IPS-15b (cell line): ENCODE data around the gene MTERF4.

Experiments
- H3K27me3 ChIP-seq: one replicate; pipeline ENCODE4 v1.6.1; 2013; ENCODE audit warnings: low read length; ENCODE audit not compliant: control insufficient read depth, insufficient read depth
- H3K36me3 ChIP-seq: one replicate; pipeline ENCODE4 v1.6.1; 2013; ENCODE audit warnings: low read length; ENCODE audit not compliant: control insufficient read depth, insufficient read depth
- H3K4me1 ChIP-seq: one replicate; pipeline ENCODE4 v1.6.1; 2013; ENCODE audit warnings: mild to moderate bottlenecking, low read length; ENCODE audit not compliant: control insufficient read depth, insufficient read depth
- H3K4me3 ChIP-seq: one replicate; pipeline ENCODE4 v1.5.1; 2013; ENCODE audit warnings: low read depth, low read length
- H3K9ac ChIP-seq: one replicate; pipeline ENCODE4 v1.6.1; 2013; ENCODE audit warnings: low read depth, mild to moderate bottlenecking, low read length
- H3K9me3 ChIP-seq: one replicate; pipeline ENCODE4 v1.6.1; 2013; ENCODE audit warnings: mild to moderate bottlenecking, low read length; ENCODE audit not compliant: control insufficient read depth, insufficient read depth

The MTERF4 gene

GRCh38 chr2:241102239-241102803 lies at the start of gene MTERF4:
MTERF4 (minus strand) TSS chr2:241102287; CDS start chr2:241102273, 14 bp downstream.
- H3K9me3 ChIP-seq: no peaks in the 10 kb centered on the region
- H3K4me3 ChIP-seq: peak within 1 kb of the TSS; percentile 70
- H3K36me3 ChIP-seq: peaks cover 7% of the 10 kb centered on the region
- peak within 1 kb of the TSS; percentile 67 for H3K9ac ChIP-seq
- no peaks in the 10 kb centered on the region for H3K4me1 ChIP-seq
- H3K27me3 ChIP-seq: no peaks in the 10 kb centered on the region

- no peaks in the 10 kb centered on the region for H3K36me3 ChIP-seq
These were observed 48.8 kb upstream of the MTERF4 start for GRCh38 chr2:241150660-241151530.

GRCh38 chr2:241149925-241150659 lies 48.0 kb upstream of the MTERF4 start, which contains the start of gene PPP1R7:
PPP1R7 (plus strand) TSS chr2:241150467; CDS start chr2:241150496, 29 bp downstream.
- Histone ChIP-seq H3K4me3 (peak within 1 kb of the TSS; percentile 83), H3K36me3 (no peaks in the 10 kb centered on the region), H3K9ac (peak within 1 kb of the TSS; percentile 79), H3K9me3 (no peaks in the 10 kb centered on the region), H3K4me1 (no peaks in the 10 kb centered on the region), H3K27me3 (peaks cover 4% of the 10 kb centered on the region)

More at GRCh38 chr2:241150660-241151530, 48.8 kb upstream of the MTERF4 start:
- H3K27me3 ChIP-seq: peaks cover 4% of the 10 kb centered on the region
- H3K9me3 ChIP-seq: no peaks in the 10 kb centered on the region
- H3K4me1 ChIP-seq: no peaks in the 10 kb centered on the region
- H3K4me3 ChIP-seq: peak overlapping the region; percentile 83
- H3K9ac ChIP-seq: no peak overlapping the region

DNA sequence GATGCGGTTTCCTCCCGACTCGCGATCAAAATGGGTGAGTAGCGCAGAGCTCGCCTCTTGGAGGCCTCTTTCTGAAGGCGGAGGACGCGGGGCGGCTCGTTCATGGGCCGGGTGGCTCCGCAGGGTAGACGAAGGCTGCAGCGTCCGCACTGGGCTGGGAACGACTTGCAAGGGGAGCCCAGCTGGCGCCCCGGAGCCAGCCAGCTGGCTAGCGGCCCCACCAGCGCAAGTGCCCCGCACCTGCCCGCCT lies 47.5 kb upstream of the MTERF4 start:
- Histone ChIP-seq H3K27me3 (peaks cover 4% of the 10 kb centered on the region), H3K4me3 (peak overlapping the region; percentile 83), H3K36me3 (no peaks in the 10 kb centered on the region), H3K9ac (no peak overlapping the region), H3K4me1 (no peaks in the 10 kb centered on the region), H3K9me3 (no peaks in the 10 kb centered on the region)

DNA sequence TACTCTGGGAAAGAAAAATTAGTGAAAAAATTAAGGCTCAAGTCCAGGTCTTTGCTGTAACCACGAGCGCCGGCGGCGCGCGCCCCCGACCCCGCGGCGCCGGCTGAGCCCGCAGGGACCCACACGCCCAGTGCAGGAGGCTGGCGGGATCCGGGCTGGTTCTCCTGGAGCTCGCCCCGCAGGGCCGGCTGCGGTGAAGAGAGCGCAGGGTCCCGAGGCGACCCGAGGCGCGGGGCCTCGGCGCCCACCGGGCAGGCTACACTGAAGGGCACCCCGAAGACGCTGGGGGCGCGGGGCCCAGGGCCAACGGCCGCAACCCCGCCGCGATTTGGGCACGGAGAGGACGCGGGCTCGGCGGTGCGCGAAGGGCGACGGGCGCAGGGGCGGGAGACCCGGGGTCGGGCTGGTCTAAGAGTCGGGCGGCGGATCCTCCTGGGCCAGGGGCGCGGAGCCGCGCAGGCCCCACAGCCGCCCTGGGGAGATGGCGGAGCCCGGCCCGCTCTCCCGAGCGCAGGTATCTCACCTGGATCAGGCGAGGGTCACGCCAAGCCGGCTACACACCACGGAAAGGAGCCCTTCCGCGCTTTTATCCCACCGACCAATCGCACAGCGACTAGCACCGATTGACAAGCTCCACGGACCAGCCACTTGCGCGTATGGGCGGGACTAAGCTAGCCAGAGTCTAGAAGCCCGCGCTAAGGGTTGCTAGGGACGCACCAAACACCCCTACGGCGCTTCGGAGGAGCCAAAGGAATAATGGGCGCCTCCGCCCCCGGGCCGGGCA lies 47.0 kb upstream of the MTERF4 start, which contains the start of gene PASK:
Gene PASK, minus strand, starts transcription at position 582 of the 784 bp plus-strand sequence. CDS start 6,440 bp downstream, outside the sequence.
- no peaks in the 10 kb centered on the region for H3K9me3 ChIP-seq

GRCh38 chr2:241148239-241148638 lies 46.2 kb upstream of the MTERF4 start:
- Histone ChIP-seq H3K27me3 (peaks cover 4% of the 10 kb centered on the region), H3K9me3 (no peaks in the 10 kb centered on the region), H3K4me3 (peak overlapping the region; percentile 83), H3K36me3 (no peaks in the 10 kb centered on the region), H3K9ac (peak overlapping the region; percentile 79), H3K4me1 (no peaks in the 10 kb centered on the region)

More for the DNA sequence above, 47.0 kb upstream of the MTERF4 start, which contains the start of gene PASK:
- Histone ChIP-seq H3K9ac (peak within 1 kb of the TSS; percentile 79), H3K27me3 (peaks cover 4% of the 10 kb centered on the region), H3K36me3 (no peaks in the 10 kb centered on the region), H3K4me1 (no peaks in the 10 kb centered on the region), H3K4me3 (peak within 1 kb of the TSS; percentile 83)

GRCh38 chr2:241147336-241147735 lies 45.2 kb upstream of the MTERF4 start:
- no peaks in the 10 kb centered on the region for H3K36me3 ChIP-seq
- no peak overlapping the region for H3K9ac ChIP-seq
- H3K4me1 ChIP-seq: no peaks in the 10 kb centered on the region
- no peak overlapping the region for H3K4me3 ChIP-seq
- peaks cover 4% of the 10 kb centered on the region for H3K27me3 ChIP-seq
- no peaks in the 10 kb centered on the region for H3K9me3 ChIP-seq

DNA sequence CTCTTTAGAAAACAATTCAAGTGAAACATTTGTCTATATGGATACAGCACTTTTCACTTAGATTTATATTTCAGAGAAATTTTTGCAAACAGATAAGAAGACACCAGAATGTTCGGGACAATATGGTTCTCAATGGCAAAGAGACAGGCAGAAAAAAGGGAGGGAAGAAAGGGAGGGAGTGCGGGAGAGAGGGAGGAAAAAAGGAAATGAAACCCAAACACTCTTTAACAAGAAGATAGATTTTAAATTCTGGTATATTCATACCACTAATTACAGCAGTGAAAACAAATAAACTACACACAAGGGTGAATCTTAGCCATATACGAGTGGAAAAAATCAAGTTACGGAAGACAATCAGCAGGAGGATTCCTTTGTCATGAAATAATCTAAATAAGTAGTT lies 44.2 kb upstream of the MTERF4 start:
- Histone ChIP-seq H3K4me3 (no peak overlapping the region), H3K36me3 (no peaks in the 10 kb centered on the region), H3K27me3 (peaks cover 4% of the 10 kb centered on the region), H3K4me1 (no peaks in the 10 kb centered on the region), H3K9ac (no peak overlapping the region), H3K9me3 (no peaks in the 10 kb centered on the region)

DNA sequence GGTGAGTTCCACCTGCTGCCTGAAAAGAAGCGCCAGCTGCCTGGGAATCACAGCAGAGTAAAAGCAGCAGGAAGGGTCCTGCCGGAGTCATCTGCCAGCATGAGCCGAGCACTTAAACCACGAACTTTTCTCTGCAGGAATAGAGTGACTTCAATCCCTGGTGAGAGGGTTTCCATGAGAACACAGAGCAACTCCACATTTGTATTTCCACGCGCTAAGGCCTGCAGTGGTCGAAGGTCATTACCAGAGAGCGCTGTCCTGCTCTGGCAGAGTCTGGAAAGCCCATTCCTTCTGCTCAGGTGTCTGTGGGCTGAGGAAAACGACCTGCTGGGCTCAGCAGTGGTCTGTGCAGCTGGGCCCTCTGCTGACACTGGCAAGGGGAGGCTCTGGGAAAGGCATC lies 40.5 kb upstream of the MTERF4 start:
- Histone ChIP-seq H3K36me3 (peaks cover 14% of the 10 kb centered on the region), H3K9ac (no peak overlapping the region), H3K4me1 (no peaks in the 10 kb centered on the region), H3K27me3 (no peaks in the 10 kb centered on the region), H3K4me3 (no peak overlapping the region), H3K9me3 (no peaks in the 10 kb centered on the region)

GRCh38 chr2:241142063-241142462 lies 40.0 kb upstream of the MTERF4 start:
- no peak overlapping the region for H3K9ac ChIP-seq
- no peaks in the 10 kb centered on the region for H3K27me3 ChIP-seq
- H3K4me1 ChIP-seq: no peaks in the 10 kb centered on the region
- H3K4me3 ChIP-seq: no peak overlapping the region
- peaks cover 18% of the 10 kb centered on the region for H3K36me3 ChIP-seq
- H3K9me3 ChIP-seq: no peaks in the 10 kb centered on the region

GRCh38 chr2:241141214-241141770 lies 39.2 kb upstream of the MTERF4 start:
- Histone ChIP-seq H3K4me1 (no peaks in the 10 kb centered on the region), H3K4me3 (no peak overlapping the region), H3K36me3 (peaks cover 26% of the 10 kb centered on the region), H3K9me3 (no peaks in the 10 kb centered on the region), H3K27me3 (no peaks in the 10 kb centered on the region), H3K9ac (no peak overlapping the region)
